Measurements from ENCODE around the gene MAS1.

The MAS1 gene

GRCh38 chr6:159890201-159890600 is 587 bp upstream of the MAS1 start:
- no peak overlapping the region for H3K27ac ChIP-seq
- TF ChIP-seq ZFX (IDR thresholded peaks at IDR 0.05; ENCODE audit: borderline replicate concordance) (no peak), CTCF (IDR thresholded peaks at IDR 0.05) (no peak)

- H3K27ac ChIP-seq = no peak overlapping the region
- TF ChIP-seq CTCF (IDR thresholded peaks at IDR 0.05) = no peak
- no peak for TF ChIP-seq ZFX (IDR thresholded peaks at IDR 0.05; ENCODE audit: borderline replicate concordance)
Observed at GRCh38 chr6:159892053-159892452, 1.3 kb downstream of the MAS1 start.

GRCh38 chr6:159893064-159893463 is 2.3 kb downstream of the MAS1 start:
- TF ChIP-seq ZFX (IDR thresholded peaks at IDR 0.05; ENCODE audit: borderline replicate concordance) (no peak), CTCF (IDR thresholded peaks at IDR 0.05) (no peak)

GRCh38 chr6:159894991-159895390 is 4.2 kb downstream of the MAS1 start:
- no peak for TF ChIP-seq ZFX (IDR thresholded peaks at IDR 0.05; ENCODE audit: borderline replicate concordance)
- no peak for TF ChIP-seq CTCF (IDR thresholded peaks at IDR 0.05)
- no peak overlapping the region for H3K27ac ChIP-seq

More at GRCh38 chr6:159893064-159893463, 2.3 kb downstream of the MAS1 start:
- no peak overlapping the region for H3K27ac ChIP-seq

GRCh38 chr6:159897603-159898002 is 6.8 kb downstream of the MAS1 start:
- TF ChIP-seq ZFX (IDR thresholded peaks at IDR 0.05; ENCODE audit: borderline replicate concordance) (no peak), CTCF (IDR thresholded peaks at IDR 0.05) (no peak)
- no peak overlapping the region for H3K27ac ChIP-seq

- TF ChIP-seq ZFX (IDR thresholded peaks at IDR 0.05; ENCODE audit: borderline replicate concordance) (no peak), CTCF (IDR thresholded peaks at IDR 0.05) (no peak)
- no peak overlapping the region for H3K27ac ChIP-seq
Observed at GRCh38 chr6:159898519-159898918, 7.7 kb downstream of the MAS1 start.

- no peak for TF ChIP-seq CTCF (IDR thresholded peaks at IDR 0.05)
- no peak for TF ChIP-seq ZFX (IDR thresholded peaks at IDR 0.05; ENCODE audit: borderline replicate concordance)
- H3K27ac ChIP-seq = no peak overlapping the region
Observed at GRCh38 chr6:159899994-159900745, 9.4 kb downstream of the MAS1 start.
